ENCODE data around the gene MPPED2.

DNA sequence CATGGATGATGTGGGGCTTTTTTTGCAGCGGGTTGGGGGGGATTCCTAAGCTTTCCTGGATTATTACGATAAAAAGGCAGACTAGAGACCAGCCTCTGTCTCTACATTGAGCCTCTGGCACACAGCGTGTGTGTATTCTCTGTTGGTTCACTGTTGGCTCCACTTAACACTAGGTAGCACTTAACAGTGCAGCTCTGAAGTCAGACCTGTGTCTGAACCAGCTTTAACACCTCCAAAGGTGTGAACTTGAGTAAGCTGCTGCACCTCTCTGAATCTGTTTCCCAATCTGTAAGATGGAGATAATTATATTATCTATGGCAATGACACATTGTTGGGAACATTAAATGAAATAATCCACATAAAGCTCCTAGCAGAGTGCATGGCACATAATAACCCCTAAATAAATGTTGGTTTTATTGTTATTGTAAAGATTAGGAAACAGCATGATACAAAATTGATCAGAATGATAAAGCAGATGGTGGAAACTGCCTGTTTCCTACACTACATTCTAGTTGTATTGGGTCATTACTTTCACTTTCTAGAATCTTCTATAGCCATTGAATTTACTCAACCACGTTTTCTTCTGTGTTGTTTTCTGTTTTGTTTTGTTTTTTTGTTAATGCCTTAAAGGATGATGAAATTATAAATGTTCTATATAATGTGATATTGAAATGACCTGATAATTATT lies 154.9 kb downstream of the MPPED2 start:
- TF ChIP-seq FOXM1 (IDR thresholded peaks at IDR 0.05; ENCODE audit: borderline replicate concordance) (no peak), ARNT (IDR thresholded peaks at IDR 0.05) (peak; percentile 96), NFRKB (IDR thresholded peaks at IDR 0.05) (no peak), ELF4 (IDR thresholded peaks at IDR 0.05) (no peak), SP1 (IDR thresholded peaks at IDR 0.05) (no peak)
